GOT3 (cell line): ENCODE results near the gene MBP.

Experiments
- DNase-seq: peaks from one replicate; lab custom pipeline; 2025; ENCODE audit warnings: mixed read lengths; lab: John Stamatoyannopoulos, UW

The MBP gene

GRCh38 chr18:76986406-76986805, 146.2 kb downstream of the MBP start:
- no peak for DNase-seq

GRCh38 chr18:76985951-76986236, 146.7 kb downstream of the MBP start:
- no peak for DNase-seq

GRCh38 chr18:76985156-76985950, 147.2 kb downstream of the MBP start:
- no peak for DNase-seq

- no peak for DNase-seq
These were observed 148.1 kb downstream of the MBP start for GRCh38 chr18:76984193-76985155.

GRCh38 chr18:76983613-76984051, 149.0 kb downstream of the MBP start:
- no peak for DNase-seq

- no peak for DNase-seq
These were observed 149.6 kb downstream of the MBP start for GRCh38 chr18:76982841-76983583.

GRCh38 chr18:76982038-76982437, 150.5 kb downstream of the MBP start:
- no peak for DNase-seq

GRCh38 chr18:76981396-76981968, 151.1 kb downstream of the MBP start:
- DNase-seq = no peak

GRCh38 chr18:76980663-76981395, 151.8 kb downstream of the MBP start:
- DNase-seq = no peak

GRCh38 chr18:76979906-76980305, 152.7 kb downstream of the MBP start:
- no peak for DNase-seq

- no peak for DNase-seq
These were observed 153.4 kb downstream of the MBP start for GRCh38 chr18:76979111-76979751.

- no peak for DNase-seq
These were observed 154.0 kb downstream of the MBP start for GRCh38 chr18:76978616-76979015.

GRCh38 chr18:76977684-76978232, 154.8 kb downstream of the MBP start:
- no peak for DNase-seq

- DNase-seq = no peak
These were observed 155.4 kb downstream of the MBP start for GRCh38 chr18:76977108-76977621.

GRCh38 chr18:76975577-76976110, 156.9 kb downstream of the MBP start:
- DNase-seq = no peak

- DNase-seq = no peak
These were observed 158.2 kb downstream of the MBP start for GRCh38 chr18:76974386-76974785.

- DNase-seq = no peak
These were observed 158.9 kb downstream of the MBP start for GRCh38 chr18:76973520-76974266.

- DNase-seq = no peak
These were observed 159.6 kb downstream of the MBP start for GRCh38 chr18:76972846-76973519.

- DNase-seq = no peak
These were observed 160.3 kb downstream of the MBP start for GRCh38 chr18:76972241-76972640.
